Skeletal muscle tissue (tissue), 4 donors: Measurements from ENCODE around the gene MITF. TPM values are rescaled to one million over a fixed set of nuclear protein-coding genes. Genes with fewer than 3 reads are reported as not detected.
A peak's percentile ranks its signal among the peaks of the same experiment; 100 is the strongest.

Experiments used
- H3K27ac ChIP-seq: one replicate; pipeline ENCODE4 v1.7.0; 2013; ENCODE audit warnings: mild to moderate bottlenecking, low read depth, low read length, inconsistent platforms
- H3K27me3 ChIP-seq, 3 donors: one replicate each; pipeline ENCODE4 v1.7.0; 2013; ENCODE audit warnings: low read length in 3 of 3; ENCODE audit not compliant: control insufficient read depth in 3 of 3, insufficient read depth in 3 of 3
- H3K36me3 ChIP-seq, 3 donors: one replicate each; pipeline ENCODE4 v1.7.0; 2013; ENCODE audit warnings: low read length in 3 of 3; ENCODE audit not compliant: control insufficient read depth in 3 of 3, insufficient read depth in 3 of 3
- H3K4me1 ChIP-seq, 3 donors: one replicate each; pipeline ENCODE4 v1.7.0; 2013; ENCODE audit warnings: low read length in 3 of 3, mild to moderate bottlenecking in 3 of 3; ENCODE audit not compliant: control insufficient read depth in 3 of 3, insufficient read depth in 3 of 3
- H3K4me3 ChIP-seq, 3 donors: one replicate each; pipeline ENCODE4 v1.7.0; 2013; ENCODE audit warnings: low read length in 3 of 3
- H3K9ac ChIP-seq, 3 donors: one replicate each; pipeline ENCODE4 v1.7.0; 2013; ENCODE audit warnings: low read length in 3 of 3, mild to moderate bottlenecking in 3 of 3, moderate library complexity in 2 of 3, low read depth in 1 of 3
- H3K9me3 ChIP-seq, 3 donors: one replicate each; pipeline ENCODE4 v1.7.0; 2013; ENCODE audit warnings: low read length in 3 of 3; ENCODE audit not compliant: control insufficient read depth in 3 of 3
- total RNA-seq: library from RNA; depleted of rRNA; stranded (reverse); fragments of >200 nt; gene quantifications from one replicate; pipeline ENCODE4 v1.2.3, GENCODE V29; 2014
- donor health status: Osteomylitis.

MITF gene
- total RNA-seq, 1 donor from 2014 or later: 11.0 TPM

GRCh38 chr3:69700949-69701348 lies 38.3 kb upstream of the MITF start:
- no peaks in the 10 kb centered on the region for H3K4me1 ChIP-seq
- H3K4me3 ChIP-seq: no peak overlapping the region
- no peak overlapping the region for H3K27ac ChIP-seq
- H3K9ac ChIP-seq: no peak overlapping the region
- no peaks in the 10 kb centered on the region for H3K36me3 ChIP-seq
- H3K9me3 ChIP-seq: peaks cover 0 to 4% (median 0%) of the 10 kb centered on the region in 3 donors
- H3K27me3 ChIP-seq: no peaks in the 10 kb centered on the region

DNA sequence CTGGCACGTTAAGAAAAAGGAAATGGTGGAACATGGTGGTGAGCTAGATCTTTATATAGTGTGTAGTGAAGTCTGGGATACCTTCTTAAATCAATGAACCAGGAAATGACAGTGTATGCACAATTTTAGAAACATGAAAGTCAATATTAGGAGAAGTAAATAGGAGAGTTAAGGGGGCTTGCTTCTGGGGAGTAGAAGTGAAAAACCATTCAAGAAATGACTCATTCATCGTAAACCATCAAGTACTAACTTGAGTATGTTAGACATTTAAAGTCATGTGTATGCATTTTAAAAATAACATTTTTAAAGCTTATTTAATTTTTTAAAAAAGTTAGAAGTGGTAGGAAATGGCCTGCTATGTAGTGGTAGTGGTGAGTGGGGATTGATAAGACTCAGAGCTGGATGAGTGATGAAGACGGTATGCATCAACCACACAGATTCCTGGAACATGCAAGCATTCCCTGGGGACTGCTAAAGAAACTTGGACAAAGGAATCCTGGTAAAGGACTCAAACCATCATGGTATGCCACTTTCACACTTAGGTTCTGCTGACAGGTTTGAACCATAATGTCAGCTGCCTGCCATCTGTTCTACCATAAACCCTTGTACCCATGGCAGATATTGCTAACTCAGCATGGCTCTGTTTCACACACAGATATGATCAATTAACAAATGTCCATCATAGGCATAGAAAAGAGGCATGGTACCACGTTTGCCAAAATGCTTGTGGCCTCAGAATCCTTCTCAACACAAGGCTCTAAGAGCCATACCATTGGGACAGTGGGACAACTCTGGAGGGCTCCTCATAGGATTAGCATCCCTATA lies 28.9 kb upstream of the MITF start:
- no peaks in the 10 kb centered on the region for H3K9me3 ChIP-seq
- no peak overlapping the region for H3K9ac ChIP-seq
- H3K27ac ChIP-seq: no peak overlapping the region
- H3K36me3 ChIP-seq: no peaks in the 10 kb centered on the region
- no peaks in the 10 kb centered on the region for H3K27me3 ChIP-seq
- no peak overlapping the region for H3K4me3 ChIP-seq
- H3K4me1 ChIP-seq: peaks cover 0 to 2% (median 0%) of the 10 kb centered on the region in 3 donors

- H3K36me3 ChIP-seq: no peaks in the 10 kb centered on the region
- no peaks in the 10 kb centered on the region for H3K9me3 ChIP-seq
- H3K27ac ChIP-seq: no peak overlapping the region
- H3K9ac ChIP-seq: no peak overlapping the region
- no peak overlapping the region for H3K4me3 ChIP-seq
- peaks cover 0 to 2% (median 0%) of the 10 kb centered on the region in 3 donors for H3K4me1 ChIP-seq
- no peaks in the 10 kb centered on the region for H3K27me3 ChIP-seq
Observed at GRCh38 chr3:69712269-69712668, 27.0 kb upstream of the MITF start.

DNA sequence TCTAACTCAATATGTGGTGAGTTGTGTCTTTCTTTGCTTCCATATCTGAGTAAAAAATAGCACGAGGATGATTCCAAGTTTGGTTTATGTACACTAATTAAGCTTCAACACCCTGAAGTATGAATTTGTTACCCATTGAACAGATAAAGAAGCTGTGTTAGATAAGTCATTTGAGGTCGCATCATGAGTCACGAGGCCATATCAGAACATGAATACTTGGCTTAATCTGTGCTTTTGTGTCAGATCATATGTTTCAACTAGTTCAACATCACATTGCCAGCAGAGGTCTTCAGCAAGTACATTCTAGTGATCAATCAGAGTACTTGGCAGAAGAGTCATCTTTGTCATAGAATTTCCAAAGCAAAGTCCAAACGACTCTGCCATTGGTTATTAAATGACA lies 26.3 kb upstream of the MITF start:
- Histone ChIP-seq H3K4me1 (peaks cover 0 to 2% (median 0%) of the 10 kb centered on the region in 3 donors), H3K9me3 (no peaks in the 10 kb centered on the region), H3K36me3 (no peaks in the 10 kb centered on the region), H3K4me3 (no peak overlapping the region), H3K27ac (no peak overlapping the region), H3K27me3 (no peaks in the 10 kb centered on the region), H3K9ac (no peak overlapping the region)

DNA sequence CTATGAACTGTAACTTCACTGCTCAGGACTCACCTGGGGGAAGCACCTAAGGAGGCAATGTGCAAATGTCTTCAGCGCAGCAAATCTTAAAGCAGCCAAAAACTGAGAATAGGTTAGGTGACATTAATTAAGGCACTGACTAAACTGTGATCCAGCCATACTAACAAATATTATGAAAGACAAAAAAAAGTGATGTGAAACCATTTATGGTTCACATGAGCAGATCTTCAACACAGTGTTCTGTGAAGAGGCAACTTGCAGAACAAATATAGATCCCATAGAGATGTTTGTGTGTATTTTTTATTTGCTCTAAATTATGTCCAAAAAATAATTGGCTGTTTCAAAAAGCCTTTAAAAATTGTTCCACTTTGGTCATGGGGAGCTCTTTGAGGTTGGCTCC lies 24.1 kb upstream of the MITF start:
- Histone ChIP-seq H3K9me3 (no peaks in the 10 kb centered on the region), H3K36me3 (no peaks in the 10 kb centered on the region), H3K4me1 (peaks cover 2 to 16% (median 14%) of the 10 kb centered on the region in 3 donors), H3K9ac (no peak overlapping the region), H3K4me3 (no peak overlapping the region), H3K27ac (no peak overlapping the region), H3K27me3 (no peaks in the 10 kb centered on the region)

- H3K9me3 ChIP-seq: no peaks in the 10 kb centered on the region
- H3K27ac ChIP-seq: no peak overlapping the region
- no peaks in the 10 kb centered on the region for H3K36me3 ChIP-seq
- H3K4me3 ChIP-seq: no peak overlapping the region
- no peaks in the 10 kb centered on the region for H3K27me3 ChIP-seq
- H3K9ac ChIP-seq: no peak overlapping the region
- H3K4me1 ChIP-seq: peaks cover 4 to 25% (median 20%) of the 10 kb centered on the region in 3 donors
Observed at GRCh38 chr3:69716119-69716518, 23.1 kb upstream of the MITF start.

GRCh38 chr3:69718866-69719586 lies 20.2 kb upstream of the MITF start:
- H3K4me3 ChIP-seq: peak overlapping the region in 1 of 3 donors; percentile 28
- H3K36me3 ChIP-seq: no peaks in the 10 kb centered on the region
- H3K9ac ChIP-seq: peak overlapping the region in 2 of 3 donors; percentile 2 to 42
- H3K27me3 ChIP-seq: no peaks in the 10 kb centered on the region
- H3K27ac ChIP-seq: peak overlapping the region; percentile 74
- H3K4me1 ChIP-seq: peaks cover 7 to 25% (median 18%) of the 10 kb centered on the region in 3 donors
- H3K9me3 ChIP-seq: no peaks in the 10 kb centered on the region

GRCh38 chr3:69719587-69720122 lies 19.6 kb upstream of the MITF start:
- Histone ChIP-seq H3K27ac (peak overlapping the region; percentile 74), H3K4me3 (peak overlapping the region in 1 of 3 donors; percentile 28), H3K36me3 (no peaks in the 10 kb centered on the region), H3K9ac (peak overlapping the region in 2 of 3 donors; percentile 2 to 42), H3K27me3 (no peaks in the 10 kb centered on the region), H3K4me1 (peaks cover 7 to 28% (median 19%) of the 10 kb centered on the region in 3 donors), H3K9me3 (no peaks in the 10 kb centered on the region)

GRCh38 chr3:69720824-69721223 lies 18.4 kb upstream of the MITF start:
- Histone ChIP-seq H3K36me3 (no peaks in the 10 kb centered on the region), H3K9ac (no peak overlapping the region), H3K4me3 (no peak overlapping the region), H3K4me1 (peaks cover 14 to 37% (median 26%) of the 10 kb centered on the region in 3 donors), H3K27ac (peak overlapping the region; percentile 74), H3K27me3 (no peaks in the 10 kb centered on the region), H3K9me3 (no peaks in the 10 kb centered on the region)

DNA sequence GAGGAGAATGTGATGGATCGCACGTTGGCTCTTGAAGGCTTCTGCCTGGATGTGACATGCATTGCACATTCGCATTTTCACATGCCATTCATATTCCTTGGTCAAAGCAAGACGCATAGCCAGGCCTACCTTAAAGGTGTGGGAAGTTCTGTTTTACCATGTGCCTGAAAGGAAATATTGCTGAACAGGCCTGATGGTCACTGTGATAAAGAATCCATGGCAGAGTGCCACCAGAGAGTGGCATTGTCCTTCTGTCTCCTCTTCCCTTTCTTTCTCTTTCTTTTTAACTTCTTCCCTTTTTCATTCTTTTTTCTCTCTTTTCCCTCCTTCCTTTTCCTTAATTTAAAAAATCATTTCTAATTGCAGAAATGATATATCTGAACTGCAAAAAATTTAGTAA lies 15.9 kb upstream of the MITF start:
- Histone ChIP-seq H3K27me3 (no peaks in the 10 kb centered on the region), H3K36me3 (no peaks in the 10 kb centered on the region), H3K9me3 (no peaks in the 10 kb centered on the region), H3K27ac (no peak overlapping the region), H3K9ac (no peak overlapping the region), H3K4me3 (no peak overlapping the region), H3K4me1 (peaks cover 14 to 37% (median 26%) of the 10 kb centered on the region in 3 donors)
